SJCRH30 (cell line): ENCODE data around the gene SYNJ2. TPM values are rescaled to one million over a fixed set of nuclear protein-coding genes. Genes with fewer than 3 reads are reported as not detected.
A peak's percentile ranks its signal among the peaks of the same experiment; 100 is the strongest.
"Not testable (repeated sequence)": the region's sequence is repeated elsewhere in the genome, so short reads cannot be mapped to it uniquely, and the experiment has no call there.

Experiments used
- DNase-seq, 2 experiments: peaks; one replicate each; pipeline ENCODE4 v3.0.0-alpha.2; 2015 to 2020
- H3K27ac ChIP-seq: fragments of 250-450 bp; sonication (Bioruptor Pico); 2 replicates; pipeline ENCODE4 v1.5.1; 2020; ENCODE audit warnings: mild to moderate bottlenecking, moderate library complexity
- H3K27me3 ChIP-seq: fragments of 250-450 bp; sonication (Bioruptor Pico); 2 replicates; pipeline ENCODE4 v1.5.1; 2020; ENCODE audit warnings: mild to moderate bottlenecking, moderate library complexity
- H3K36me3 ChIP-seq: fragments of 250-450 bp; sonication (Bioruptor Pico); 2 replicates; pipeline ENCODE4 v1.5.1; 2020; ENCODE audit warnings: mild to moderate bottlenecking, moderate library complexity
- H3K4me1 ChIP-seq: fragments of 250-450 bp; sonication (Bioruptor Pico); 2 replicates; pipeline ENCODE4 v1.5.1; 2020; ENCODE audit warnings: mild to moderate bottlenecking, moderate library complexity
- H3K4me3 ChIP-seq: fragments of 250-450 bp; sonication (Bioruptor Pico); 2 replicates; pipeline ENCODE4 v1.5.1; 2020; ENCODE audit warnings: mild to moderate bottlenecking, moderate library complexity
- H3K9me3 ChIP-seq: fragments of 250-450 bp; sonication (Bioruptor Pico); replicated peaks from 2 replicates; pipeline ENCODE4 v1.5.1; 2020; ENCODE audit warnings: mild to moderate bottlenecking, moderate library complexity
- total RNA-seq: library from RNA; depleted of rRNA; stranded (reverse); fragments of >200 nt; shearing (Covaris generic); gene quantifications from 2 replicates; pipeline ENCODE4 v1.2.3, GENCODE V29; 2014

SYNJ2 gene
- total RNA-seq, 1 experiment from 2014 or later: 33.4 TPM

DNA sequence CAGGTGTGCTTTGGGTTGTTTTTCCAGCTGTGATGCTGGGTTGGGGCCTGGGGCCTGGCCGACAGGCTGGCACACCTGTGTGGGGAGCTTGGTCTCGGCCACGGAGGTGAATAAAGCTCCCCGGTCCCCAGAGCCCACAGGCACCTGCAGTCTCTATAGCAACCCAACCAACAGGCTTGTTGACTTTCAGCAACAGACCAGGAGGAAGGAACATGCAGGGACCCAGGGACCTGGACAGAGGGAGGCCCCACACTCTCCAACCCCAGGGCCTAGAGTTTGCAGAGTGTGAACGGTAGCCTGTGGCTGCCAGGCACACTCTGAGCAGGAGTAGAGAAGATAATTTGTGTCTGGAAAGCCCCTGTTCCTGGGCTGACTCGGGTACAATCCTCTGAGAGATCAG lies 14.6 kb upstream of the SYNJ2 start:
- Histone ChIP-seq H3K4me3 (no peak overlapping the region), H3K4me1 (peaks cover 20% of the 10 kb centered on the region), H3K36me3 (no peaks in the 10 kb centered on the region), H3K27ac (no peak overlapping the region), H3K9me3 (no peaks in the 10 kb centered on the region), H3K27me3 (no peaks in the 10 kb centered on the region)
- DNase-seq: no peak

DNA sequence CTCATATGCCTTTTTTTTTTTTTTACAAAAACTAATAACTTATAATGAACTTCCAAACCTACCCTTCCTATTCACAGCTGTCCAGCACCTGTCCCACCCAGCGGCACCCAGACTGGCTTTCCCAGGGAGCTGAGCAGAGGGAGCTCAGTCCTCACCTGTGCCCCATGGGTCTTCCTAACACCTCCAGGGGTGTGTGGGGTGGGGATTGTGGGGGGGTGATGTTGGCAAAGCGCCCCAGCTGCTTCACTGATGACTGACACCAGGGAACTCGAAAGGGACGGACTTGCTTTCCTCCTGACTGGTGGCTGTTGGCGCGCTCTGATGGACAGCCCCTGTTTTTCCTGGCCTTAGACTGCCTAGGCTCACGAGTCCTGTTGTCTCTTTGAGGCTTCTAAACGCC lies 14.2 kb upstream of the SYNJ2 start:
- Histone ChIP-seq H3K4me1 (peaks cover 20% of the 10 kb centered on the region), H3K36me3 (no peaks in the 10 kb centered on the region), H3K27me3 (no peaks in the 10 kb centered on the region), H3K9me3 (no peaks in the 10 kb centered on the region), H3K27ac (no peak overlapping the region), H3K4me3 (no peak overlapping the region)
- no peak for DNase-seq

DNA sequence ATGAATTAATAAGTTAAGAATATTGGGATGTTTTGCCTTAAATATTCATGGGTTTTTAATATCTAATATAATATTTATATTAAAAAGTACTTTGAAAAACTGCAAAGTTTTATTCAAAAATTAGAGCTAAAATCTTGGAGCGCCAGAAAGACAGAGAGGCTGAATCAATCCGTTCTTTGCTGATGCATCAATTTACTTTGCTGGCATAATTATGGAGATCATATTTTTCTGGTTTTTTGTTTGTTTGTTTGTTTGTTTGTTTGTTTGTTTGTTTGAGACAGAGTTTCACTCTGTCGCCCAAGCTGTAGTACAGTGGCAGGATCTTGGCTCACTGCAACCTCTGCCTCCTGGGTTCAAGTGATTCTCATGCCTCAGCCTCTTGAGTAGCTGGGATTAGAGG lies 9.5 kb upstream of the SYNJ2 start:
- not testable (repeated sequence) for H3K27ac ChIP-seq, H3K9me3 ChIP-seq, DNase-seq, H3K27me3 ChIP-seq, H3K36me3 ChIP-seq, H3K4me3 ChIP-seq, H3K4me1 ChIP-seq

DNA sequence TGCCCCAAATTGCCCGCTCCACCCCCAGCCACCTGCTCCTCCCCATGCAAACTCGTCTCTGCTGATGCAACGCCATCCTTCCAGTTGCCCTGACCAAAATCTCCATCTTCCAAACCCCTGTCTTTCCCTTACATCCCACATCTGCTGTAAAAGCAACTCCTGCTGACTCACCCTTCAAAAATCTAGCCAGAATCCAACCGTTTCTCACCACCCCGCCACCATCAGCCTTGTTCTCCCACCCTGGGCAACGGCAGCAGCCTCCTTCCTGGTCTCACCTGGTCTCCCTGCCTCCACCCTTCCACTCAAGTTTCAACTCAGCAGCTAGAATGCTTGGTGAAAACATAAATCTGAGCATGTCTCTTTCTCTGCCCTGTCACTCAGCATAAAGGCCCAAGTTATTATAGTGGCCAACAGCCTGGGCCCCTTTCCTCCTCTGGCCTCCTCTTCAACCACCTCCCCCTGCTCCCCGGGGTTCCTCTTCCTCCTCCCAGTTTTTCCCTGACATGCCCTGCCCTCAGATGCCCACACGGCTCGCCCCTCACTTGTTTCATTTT lies 7.2 kb upstream of the SYNJ2 start:
- H3K36me3 ChIP-seq: no peaks in the 10 kb centered on the region
- DNase-seq: peak; percentile 42 to 54
- H3K4me3 ChIP-seq: no peak overlapping the region
- no peak overlapping the region for H3K27ac ChIP-seq
- H3K27me3 ChIP-seq: no peaks in the 10 kb centered on the region
- H3K4me1 ChIP-seq: no peaks in the 10 kb centered on the region
- no peaks in the 10 kb centered on the region for H3K9me3 ChIP-seq

DNA sequence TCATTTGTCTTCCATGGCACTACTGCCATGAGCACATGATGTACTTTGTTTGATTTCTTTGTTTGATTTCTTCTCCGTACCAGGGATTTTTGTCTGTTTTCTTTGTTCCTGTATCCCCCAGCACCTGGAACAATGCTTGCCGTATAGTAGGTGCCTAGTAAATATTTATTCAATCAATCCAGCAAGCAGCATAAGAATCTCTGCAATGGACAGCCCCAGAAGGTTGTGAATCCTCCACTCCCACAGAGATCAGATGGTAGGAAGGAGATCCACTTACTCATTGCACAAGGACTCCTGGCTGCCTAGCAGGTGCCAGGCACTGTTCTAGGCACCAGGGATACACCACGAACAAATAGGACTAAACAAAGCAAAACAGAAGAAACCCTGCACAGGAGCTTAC lies 6.7 kb upstream of the SYNJ2 start:
- no peak overlapping the region for H3K4me3 ChIP-seq
- H3K27ac ChIP-seq: no peak overlapping the region
- DNase-seq: no peak
- H3K4me1 ChIP-seq: no peaks in the 10 kb centered on the region
- H3K36me3 ChIP-seq: no peaks in the 10 kb centered on the region
- no peaks in the 10 kb centered on the region for H3K9me3 ChIP-seq
- H3K27me3 ChIP-seq: no peaks in the 10 kb centered on the region

DNA sequence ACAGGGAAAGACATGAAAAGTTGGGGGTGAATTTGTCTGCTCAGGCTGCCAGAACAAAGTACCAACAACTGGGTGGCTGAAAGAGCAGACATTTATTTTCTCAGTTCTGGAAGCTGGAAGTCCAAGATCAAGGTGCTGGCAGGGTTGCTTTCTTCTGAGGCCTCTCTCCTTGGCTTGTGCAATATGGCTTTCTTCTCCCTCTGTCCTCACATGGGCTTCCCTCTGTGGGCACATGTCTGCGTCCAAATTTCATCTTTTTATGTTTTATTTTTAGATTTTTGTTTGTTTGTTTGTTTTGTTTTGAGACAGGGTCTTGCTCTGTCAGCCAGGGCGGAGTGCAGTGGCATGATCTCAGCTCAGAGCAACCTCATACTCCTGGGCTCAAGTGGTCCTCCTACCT lies 6.2 kb upstream of the SYNJ2 start:
- Histone ChIP-seq H3K27me3 (no peaks in the 10 kb centered on the region), H3K4me3 (no peak overlapping the region), H3K36me3 (no peaks in the 10 kb centered on the region), H3K4me1 (no peaks in the 10 kb centered on the region), H3K27ac (no peak overlapping the region), H3K9me3 (no peaks in the 10 kb centered on the region)
- DNase-seq: no peak

DNA sequence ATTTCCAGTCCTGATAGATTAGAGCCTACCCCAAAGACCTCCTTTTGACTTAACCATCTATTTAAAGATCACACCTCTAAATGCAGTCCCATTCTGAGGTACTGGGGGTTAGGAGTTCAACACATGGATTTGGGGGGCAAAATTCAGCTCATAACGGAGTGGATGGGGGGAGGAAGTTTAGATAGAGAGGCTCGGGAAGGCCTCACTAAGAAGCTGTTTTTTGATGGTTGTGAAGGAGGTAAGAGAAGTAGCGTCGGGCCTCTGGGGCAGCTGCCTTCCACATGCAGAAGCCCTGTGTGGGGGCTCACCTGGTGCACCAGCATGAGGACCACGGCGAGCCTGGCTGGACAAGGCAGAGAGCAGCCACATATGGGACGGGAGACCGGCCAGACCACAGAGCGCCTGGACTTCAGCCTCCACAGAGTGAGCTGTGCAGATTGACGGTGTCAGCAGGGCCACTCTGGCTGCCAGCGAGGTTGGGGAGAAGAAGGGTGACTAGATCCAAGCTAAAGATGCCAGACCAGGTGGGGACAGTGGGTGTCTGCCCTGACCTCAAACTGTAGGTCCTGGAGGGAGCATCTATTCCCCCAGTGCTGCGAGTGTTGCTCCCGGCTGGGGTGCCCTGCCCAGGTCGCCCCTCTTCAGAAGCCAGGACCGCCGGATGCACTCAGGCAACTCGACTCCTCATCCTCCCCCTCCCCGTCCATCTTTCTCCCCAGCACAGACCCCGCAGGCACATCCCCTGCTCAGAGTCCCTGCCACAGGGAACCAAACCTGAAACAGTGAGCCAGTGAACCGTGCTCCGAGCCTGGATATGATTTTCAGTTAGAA lies 5.1 kb upstream of the SYNJ2 start:
- Histone ChIP-seq H3K27me3 (no peaks in the 10 kb centered on the region), H3K27ac (no peak overlapping the region), H3K4me1 (no peaks in the 10 kb centered on the region; the same call in 1 of the 2 replicates)

DNA sequence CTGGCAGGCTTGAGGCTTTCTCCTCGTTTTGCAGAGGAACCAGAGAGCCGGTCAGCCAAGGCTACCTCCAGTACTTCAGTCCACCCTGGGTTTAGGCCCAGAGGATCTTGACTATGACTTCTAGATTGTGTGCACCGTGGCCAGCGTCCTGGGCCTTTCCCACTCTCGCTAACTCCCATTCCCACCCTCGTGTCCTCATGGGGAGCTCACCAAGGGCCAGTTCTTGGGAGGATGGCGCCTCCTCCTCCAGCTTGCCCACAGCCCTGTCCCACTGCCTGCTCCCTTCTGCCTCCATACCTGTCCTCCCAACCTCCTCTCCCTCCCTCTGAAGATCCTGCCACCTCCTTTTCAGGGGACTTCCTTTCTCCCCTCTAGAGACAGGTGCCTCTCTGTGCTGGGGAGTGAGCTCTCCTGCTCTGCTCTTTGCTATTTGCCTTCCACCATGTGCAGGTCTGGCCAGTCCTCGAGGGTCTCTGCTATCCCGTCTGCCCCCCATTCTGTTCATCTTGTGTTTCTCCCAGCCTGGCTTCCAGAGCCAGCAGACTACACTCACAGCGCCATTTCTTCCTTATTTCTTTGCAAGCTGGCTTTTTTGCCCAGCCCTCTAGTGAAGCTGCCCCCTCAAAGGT lies 4.4 kb upstream of the SYNJ2 start:
- H3K4me3 ChIP-seq: no peak overlapping the region
- H3K27ac ChIP-seq: no peak overlapping the region
- no peaks in the 10 kb centered on the region for H3K9me3 ChIP-seq
- DNase-seq: no peak
- H3K36me3 ChIP-seq: no peaks in the 10 kb centered on the region
- no peaks in the 10 kb centered on the region for H3K27me3 ChIP-seq
- no peaks in the 10 kb centered on the region; the same call in 1 of the 2 replicates for H3K4me1 ChIP-seq

More for the DNA sequence above, 5.1 kb upstream of the SYNJ2 start:
- no peak for DNase-seq
- Histone ChIP-seq H3K36me3 (no peaks in the 10 kb centered on the region), H3K4me3 (no peak overlapping the region), H3K9me3 (no peaks in the 10 kb centered on the region)

DNA sequence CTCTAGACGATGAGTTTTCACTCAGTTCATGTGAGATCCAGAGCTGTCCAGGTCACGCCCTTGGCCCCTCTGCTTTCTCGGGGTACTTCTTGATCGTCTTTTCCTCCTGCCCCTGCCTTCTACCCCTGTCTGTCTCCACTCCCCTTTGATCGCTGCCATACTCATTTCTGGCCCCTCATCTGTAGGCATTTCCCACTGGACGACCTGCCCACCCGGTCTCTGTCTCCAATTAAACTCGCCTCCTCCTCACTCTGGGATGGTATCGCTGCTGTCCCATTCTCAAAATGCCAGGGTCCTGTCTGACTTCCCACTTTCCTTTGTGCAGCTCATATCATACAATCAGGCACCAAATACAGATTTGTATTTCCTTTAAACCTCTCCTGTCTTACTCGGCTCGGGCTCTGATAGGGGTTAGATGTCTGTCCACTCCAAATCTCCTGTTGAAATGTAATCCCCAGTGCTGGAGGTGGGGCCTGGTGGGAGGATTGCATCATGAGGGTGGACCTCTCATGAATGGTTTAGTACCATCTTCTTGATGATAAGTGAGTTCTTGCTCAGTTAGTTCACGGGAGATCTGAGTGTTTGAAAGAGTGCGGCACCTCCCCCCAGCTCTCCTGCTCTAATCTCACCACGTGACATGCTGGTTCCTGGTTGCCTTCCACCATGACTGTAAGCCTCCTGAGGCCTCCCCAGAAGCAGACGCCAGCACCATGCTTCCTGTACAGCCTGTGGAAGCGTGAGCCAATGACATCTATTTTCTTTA lies 3.5 kb upstream of the SYNJ2 start:
- no peaks in the 10 kb centered on the region for H3K36me3 ChIP-seq
- no peak overlapping the region for H3K4me3 ChIP-seq
- DNase-seq: no peak
- H3K27me3 ChIP-seq: no peaks in the 10 kb centered on the region
- H3K27ac ChIP-seq: no peak overlapping the region
- peaks cover 2% of the 10 kb centered on the region for H3K4me1 ChIP-seq
- H3K9me3 ChIP-seq: no peaks in the 10 kb centered on the region

DNA sequence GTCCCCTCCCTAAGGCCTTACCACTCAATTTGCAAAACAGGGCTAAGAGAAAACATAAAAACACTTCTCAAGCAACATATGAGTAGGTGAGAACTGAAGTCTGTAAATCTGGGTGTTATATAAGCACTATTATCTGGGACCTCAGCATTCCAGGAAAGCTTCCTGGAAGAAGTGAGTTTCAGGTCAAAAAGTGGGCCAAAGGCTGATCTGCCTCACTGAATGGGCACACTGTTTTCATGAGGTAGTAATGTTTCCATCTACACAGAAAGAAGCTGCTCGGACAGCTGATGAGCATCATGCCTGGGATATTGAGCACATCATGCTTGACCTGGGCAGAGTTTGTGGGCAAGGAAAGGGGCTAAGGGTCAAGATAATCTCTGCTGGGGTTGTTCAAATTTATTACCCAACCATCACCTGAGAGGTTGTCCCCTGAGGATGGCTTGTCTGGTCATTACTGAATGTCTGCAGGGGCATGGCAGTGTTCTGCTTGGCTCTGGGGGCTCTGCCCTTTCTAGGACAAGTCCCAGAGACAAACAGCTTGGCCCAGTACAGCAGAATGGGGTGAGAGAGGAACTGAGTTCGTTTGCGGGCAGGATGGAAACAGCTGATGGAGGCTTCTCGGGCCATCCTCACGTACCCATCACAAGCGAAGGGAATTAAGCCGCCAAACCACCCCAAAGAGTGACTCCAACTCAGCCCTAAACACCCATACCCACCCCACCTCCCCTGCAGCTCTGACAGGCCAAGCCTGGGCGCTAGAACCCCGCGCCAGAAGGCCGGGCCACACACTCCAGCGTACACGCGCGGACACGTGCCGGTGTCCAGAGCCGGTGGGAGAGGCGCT lies 1.2 kb upstream of the SYNJ2 start:
- H3K36me3 ChIP-seq: no peaks in the 10 kb centered on the region
- no peak overlapping the region for H3K4me3 ChIP-seq
- H3K9me3 ChIP-seq: no peaks in the 10 kb centered on the region
- no peaks in the 10 kb centered on the region for H3K27me3 ChIP-seq
- no peak overlapping the region for H3K27ac ChIP-seq
- no peak for DNase-seq
- H3K4me1 ChIP-seq: peaks cover 18% of the 10 kb centered on the region

DNA sequence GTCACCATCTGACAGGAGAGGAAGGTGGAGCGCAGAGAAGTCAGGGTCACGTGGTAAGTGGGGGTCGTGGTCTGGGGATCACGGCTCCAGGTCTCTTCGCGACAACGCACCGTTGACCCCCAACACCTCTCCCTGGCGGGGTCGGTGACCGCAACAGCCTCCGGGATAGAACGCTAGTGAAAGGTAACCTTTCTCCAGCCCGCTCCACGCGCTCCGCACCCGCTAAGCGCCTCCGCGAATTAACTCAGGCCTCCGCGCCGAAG lies 600 bp upstream of the SYNJ2 start:
- H3K36me3 ChIP-seq: no peaks in the 10 kb centered on the region
- no peak for DNase-seq
- no peaks in the 10 kb centered on the region for H3K9me3 ChIP-seq
- peak overlapping the region; percentile 78 for H3K4me3 ChIP-seq
- H3K27me3 ChIP-seq: no peaks in the 10 kb centered on the region
- peak overlapping the region; percentile 15; the same call in 1 of the 2 replicates for H3K27ac ChIP-seq
- peaks cover 20% of the 10 kb centered on the region for H3K4me1 ChIP-seq

DNA sequence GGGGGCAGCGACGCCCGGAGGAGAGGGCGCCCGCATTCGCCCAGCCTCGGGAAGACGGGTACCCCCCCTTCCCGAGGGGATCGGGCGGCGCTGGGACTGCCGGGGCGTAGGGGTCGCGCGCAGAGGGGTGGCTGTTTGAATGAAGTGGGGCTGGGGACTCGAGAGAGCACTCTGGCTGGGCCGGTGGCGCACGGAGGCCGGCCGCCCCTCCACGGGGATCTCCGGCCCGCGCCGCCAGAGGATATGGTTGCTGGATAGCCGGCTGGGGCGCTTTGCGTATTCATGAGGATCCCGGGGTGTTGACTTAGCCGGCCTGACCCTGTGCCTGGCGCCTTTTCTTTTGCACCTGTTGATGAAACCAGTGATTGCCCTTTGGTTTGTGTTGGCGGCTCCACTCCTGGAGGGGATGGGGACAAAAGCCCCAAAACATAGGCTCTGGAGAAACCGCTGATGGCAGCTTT lies 469 bp downstream of the SYNJ2 start:
- Histone ChIP-seq H3K27ac (peak overlapping the region; percentile 82), H3K4me1 (peaks cover 25% of the 10 kb centered on the region), H3K27me3 (no peaks in the 10 kb centered on the region), H3K9me3 (no peaks in the 10 kb centered on the region), H3K4me3 (peak overlapping the region; percentile 78), H3K36me3 (no peaks in the 10 kb centered on the region)
- DNase-seq: peak; percentile 74 to 81

DNA sequence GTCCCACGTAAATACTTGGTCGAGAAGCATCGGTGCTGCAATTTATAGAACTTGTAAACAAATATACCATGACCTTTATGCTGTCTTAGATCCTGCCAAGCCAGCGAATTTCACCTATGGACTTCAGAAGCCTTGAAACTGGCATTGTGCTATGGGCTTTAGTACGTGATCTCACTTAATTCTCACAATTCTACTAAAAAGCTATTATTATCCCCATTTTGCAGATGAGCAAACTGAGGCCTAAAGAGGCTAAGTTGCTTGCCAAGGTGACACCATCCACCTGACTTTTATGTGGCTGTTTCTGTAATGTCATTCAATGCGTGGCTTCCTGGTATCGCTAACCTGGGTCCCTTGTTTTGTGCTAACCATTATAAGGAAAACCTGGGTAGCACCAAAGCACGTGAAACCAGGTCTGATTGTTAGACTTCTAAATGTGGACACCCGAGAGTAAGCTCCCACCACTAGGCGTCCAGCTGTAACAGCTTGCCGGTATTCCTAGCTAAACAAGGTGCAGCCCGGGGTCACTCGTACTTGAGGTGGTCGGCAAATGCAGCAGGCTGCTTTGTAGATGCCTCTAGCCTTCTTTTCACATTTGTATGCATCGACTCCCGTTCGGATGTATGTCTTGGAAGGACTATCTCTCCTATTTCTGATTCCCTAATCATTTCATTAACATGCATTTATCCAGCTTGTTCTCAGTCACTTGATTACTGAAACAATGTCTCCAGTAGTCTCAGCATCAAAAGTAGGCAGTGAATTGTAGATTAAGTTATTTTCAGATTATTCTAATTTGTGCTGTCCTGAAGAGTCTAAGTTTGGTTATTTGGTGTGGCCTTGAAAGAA lies 1.1 kb downstream of the SYNJ2 start:
- no peaks in the 10 kb centered on the region for H3K9me3 ChIP-seq
- H3K27me3 ChIP-seq: no peaks in the 10 kb centered on the region
- H3K4me3 ChIP-seq: peak overlapping the region; percentile 78
- no peak for DNase-seq
- peaks cover 25% of the 10 kb centered on the region for H3K4me1 ChIP-seq
- H3K27ac ChIP-seq: peak overlapping the region; percentile 82
- no peaks in the 10 kb centered on the region for H3K36me3 ChIP-seq
